ENCODE data around the gene RHOT2. TPM values are rescaled to one million over a fixed set of nuclear protein-coding genes. Genes with fewer than 3 reads are reported as not detected.

RHOT2 gene
- polyA plus RNA-seq, 1 donor (not counting 4 experiments of a cell fraction or from before 2014, with no cell fraction given) = 58.7 TPM

- Histone ChIP-seq H3K4me3 (ENCODE audit: control insufficient read depth in 2 of 3, extremely low read depth in 1 of 3, insufficient read depth in 2 of 3, low read depth in 1 of 3, low read length in 3 of 3) (no peak overlapping the region), H3K27ac (ENCODE audit: control insufficient read depth, insufficient read depth, low read length) (no peak overlapping the region), H3K4me2 (ENCODE audit: control insufficient read depth, extremely low read depth, insufficient read depth, low read depth, low read length) (no peak overlapping the region), H3K4me1 (ENCODE audit: control insufficient read depth, extremely low read depth, insufficient read depth, low read length) (peaks cover 7% of the 10 kb centered on the region), H3K27me3 (ENCODE audit: control insufficient read depth, extremely low read depth, insufficient read depth, low read length) (no peaks in the 10 kb centered on the region), H3K9me1 (ENCODE audit: control insufficient read depth, extremely low read depth, insufficient read depth, low read length) (no peaks in the 10 kb centered on the region), H3K79me2 (ENCODE audit: control insufficient read depth, insufficient read depth, low read length) (peaks cover 3% of the 10 kb centered on the region), H3K9ac (ENCODE audit: control insufficient read depth, extremely low read depth, insufficient read depth, low read length) (no peak overlapping the region), H3K9me3 (ENCODE audit: control insufficient read depth, low read depth, low read length) (no peaks in the 10 kb centered on the region), H4K20me1 (ENCODE audit: control insufficient read depth, extremely low read depth, insufficient read depth, low read length) (no peaks in the 10 kb centered on the region), H2AFZ (ENCODE audit: control insufficient read depth, low read length) (no peak overlapping the region), H3K36me3 (ENCODE audit: control insufficient read depth in 2 of 2, extremely low read depth in 1 of 2, insufficient read depth in 2 of 2, low read length in 2 of 2) (peaks cover 6 to 7% of the 10 kb centered on the region in 2 experiments)
- no peak for TF ChIP-seq EZH2 (IDR thresholded peaks at IDR 0.05; ENCODE audit: low read length)
- FAIRE-seq = no peak
- dilution Hi-C loops (cut with MboI; ENCODE audit: extremely low pct_ligation_motif_present, low sequenced_read_pairs) = no loop called here
- DNase-seq (ENCODE audit: low read depth, low spot score) = no peak
Measured at GRCh38 chr16:654034-654433, 13.9 kb upstream of the RHOT2 start.

GRCh38 chr16:657487-657886 is 10.4 kb upstream of the RHOT2 start:
- dilution Hi-C loops (cut with MboI; ENCODE audit: extremely low pct_ligation_motif_present, low sequenced_read_pairs) = no loop called here
- no peaks in the 10 kb centered on the region for H3K4me1 ChIP-seq (ENCODE audit: control insufficient read depth, extremely low read depth, insufficient read depth, low read length)
- H4K20me1 ChIP-seq (ENCODE audit: control insufficient read depth, extremely low read depth, insufficient read depth, low read length) = no peaks in the 10 kb centered on the region
- FAIRE-seq = no peak
- peaks cover under 1 to 4% of the 10 kb centered on the region in 2 experiments for H3K36me3 ChIP-seq (ENCODE audit: control insufficient read depth in 2 of 2, extremely low read depth in 1 of 2, insufficient read depth in 2 of 2, low read length in 2 of 2)
- H3K79me2 ChIP-seq (ENCODE audit: control insufficient read depth, insufficient read depth, low read length) = no peaks in the 10 kb centered on the region
- no peak overlapping the region for H3K4me3 ChIP-seq (ENCODE audit: control insufficient read depth in 2 of 3, extremely low read depth in 1 of 3, insufficient read depth in 2 of 3, low read depth in 1 of 3, low read length in 3 of 3)
- no peak for DNase-seq (ENCODE audit: low read depth, low spot score)
- no peaks in the 10 kb centered on the region for H3K9me3 ChIP-seq (ENCODE audit: control insufficient read depth, low read depth, low read length)
- no peaks in the 10 kb centered on the region for H3K9me1 ChIP-seq (ENCODE audit: control insufficient read depth, extremely low read depth, insufficient read depth, low read length)
- H3K9ac ChIP-seq (ENCODE audit: control insufficient read depth, extremely low read depth, insufficient read depth, low read length) = no peak overlapping the region
- no peak for TF ChIP-seq EZH2 (IDR thresholded peaks at IDR 0.05; ENCODE audit: low read length)
- no peak for TF ChIP-seq CTCF (optimal IDR thresholded peaks at IDR 0.05 in 1 of 3, IDR thresholded peaks at IDR 0.05 in 1 of 3, conservative IDR thresholded peaks at IDR 0.05 in 1 of 3; ENCODE audit: extremely low read depth in 1 of 3, insufficient read depth in 2 of 3, low read length in 3 of 3)
- H2AFZ ChIP-seq (ENCODE audit: control insufficient read depth, low read length) = no peak overlapping the region
- no peak overlapping the region for H3K4me2 ChIP-seq (ENCODE audit: control insufficient read depth, extremely low read depth, insufficient read depth, low read depth, low read length)
- H3K27ac ChIP-seq (ENCODE audit: control insufficient read depth, insufficient read depth, low read length) = no peak overlapping the region
- H3K27me3 ChIP-seq (ENCODE audit: control insufficient read depth, extremely low read depth, insufficient read depth, low read length) = no peaks in the 10 kb centered on the region

Measured in keratinocyte (primary cell).